PC-3 (cell line): ENCODE data around the gene CPD. TPM values are rescaled to one million over a fixed set of nuclear protein-coding genes. Genes with fewer than 3 reads are reported as not detected.

ENCODE experiments used
- ATAC-seq: fragments of 200-7000 bp; cut with Tn5 transposase; 2 replicates; pipeline ENCODE4 v1.9.1; 2020; ENCODE audit warnings: mild to moderate bottlenecking, moderate library complexity
- BruUV-seq: library from RNA; stranded (reverse); fragments of 400-500 nt; replicated peaks from 2 replicates; lab custom pipeline; 2021; lab: Mats Ljungman, UMichigan
- CTCF ChIA-PET: fragments of 300-600 bp; sonication (Branson Sonifier 250); formaldehyde crosslinking; loops from one replicate; lab custom pipeline; 2022; ENCODE audit warnings: antibody characterized with exemption; lab: Charles Lee
- POLR2A ChIA-PET: fragments of 300-600 bp; sonication (Branson Sonifier 250); formaldehyde crosslinking; loops from one replicate; lab custom pipeline; 2022; ENCODE audit warnings: antibody characterized with exemption; ENCODE audit not compliant: unreplicated experiment; lab: Charles Lee
- DNase-seq: peaks from one replicate; pipeline ENCODE4 v3.0.0-alpha.2; 2015
- H2AFZ ChIP-seq: fragments of 300-600 bp; sonication (generic); 2 replicates; pipeline ENCODE4 v1.6.0; 2016; ENCODE audit warnings: antibody characterized with exemption, low read length
- H3F3A ChIP-seq: fragments of 300-600 bp; sonication (generic); one replicate; pipeline ENCODE4 v1.6.0; 2017; ENCODE audit warnings: antibody characterized with exemption, low read length, control low read depth, mild to moderate bottlenecking; ENCODE audit not compliant: unreplicated experiment
- H3K27ac ChIP-seq: fragments of 300-600 bp; sonication (generic); 2 replicates; pipeline ENCODE4 v1.5.1; 2016; ENCODE audit warnings: mild to moderate bottlenecking, low read length
- H3K27me3 ChIP-seq: fragments of 300-600 bp; sonication (generic); 2 replicates; pipeline ENCODE4 v1.6.1; 2016; ENCODE audit warnings: low read length, mixed read lengths
- H3K36me3 ChIP-seq: fragments of 300-600 bp; sonication (generic); 2 replicates; pipeline ENCODE4 v1.6.1; 2016; ENCODE audit warnings: low read depth, mixed run types, low read length, mixed read lengths
- H3K4me1 ChIP-seq: fragments of 300-600 bp; sonication (generic); 2 replicates; pipeline ENCODE4 v1.5.1; 2016; ENCODE audit warnings: low read length; ENCODE audit not compliant: insufficient read depth
- H3K4me2 ChIP-seq: fragments of 300-600 bp; sonication (generic); 2 replicates; pipeline ENCODE4 v1.6.0; 2016; ENCODE audit warnings: low read length
- H3K4me3 ChIP-seq: fragments of 300-600 bp; sonication (generic); 2 replicates; pipeline ENCODE4 v1.5.1; 2016; ENCODE audit warnings: mild to moderate bottlenecking, low read length, mixed read lengths
- H3K79me2 ChIP-seq: fragments of 300-600 bp; sonication (generic); 2 replicates; pipeline ENCODE4 v1.6.1; 2017; ENCODE audit warnings: low read length, mixed read lengths
- H3K9ac ChIP-seq: fragments of 300-600 bp; sonication (generic); 2 replicates; pipeline ENCODE4 v1.6.0; 2016; ENCODE audit warnings: mild to moderate bottlenecking, low read length
- H3K9me2 ChIP-seq: fragments of 300-600 bp; sonication (generic); replicated peaks from 2 replicates; pipeline ENCODE4 v1.6.1; 2016; ENCODE audit warnings: mixed run types, low read length, mixed read lengths
- H3K9me3 ChIP-seq: fragments of 300-600 bp; sonication (generic); 2 replicates; pipeline ENCODE4 v1.6.1; 2016; ENCODE audit warnings: low read length, mixed read lengths
- H4K20me1 ChIP-seq: fragments of 300-600 bp; sonication (generic); 2 replicates; pipeline ENCODE4 v1.6.1; 2016; ENCODE audit warnings: low read length, mixed read lengths
- EZH2 ChIP-seq: fragments of 300-600 bp; sonication (generic); IDR thresholded peaks from one replicate; pipeline ENCODE4 v1.6.1; 2017; ENCODE audit warnings: antibody characterized with exemption, mild to moderate bottlenecking, low read length; ENCODE audit not compliant: unreplicated experiment
- EZH2phosphoT487 ChIP-seq: fragments of 300-600 bp; sonication (generic); IDR thresholded peaks from 2 replicates; pipeline ENCODE4 v1.6.1; 2018; ENCODE audit warnings: mild to moderate bottlenecking, antibody characterized with exemption, low read length, borderline replicate concordance
- intact Hi-C: fragments of 100-400 bp; cut with micrococcal nuclease; formaldehyde crosslinking; loops from 2 replicates; pipeline ENCODE4 v1.9.0; 2023
- total RNA-seq: library from RNA; depleted of rRNA; stranded (reverse); fragments of >200 nt; gene quantifications from 2 replicates; pipeline ENCODE4 v1.2.3, GENCODE V29; 2014
- TF ChIP-seq, protein P1 (sequence below): fragments of 300-600 bp; sonication (generic); conservative IDR thresholded peaks from 2 replicates; pipeline ENCODE4 v1.5.1; 2017; ENCODE audit warnings: antibody characterized with exemption, low read depth, mild to moderate bottlenecking, low read length

The CPD gene
- total RNA-seq, 1 experiment from 2014 or later, result 30.9 TPM

DNA sequence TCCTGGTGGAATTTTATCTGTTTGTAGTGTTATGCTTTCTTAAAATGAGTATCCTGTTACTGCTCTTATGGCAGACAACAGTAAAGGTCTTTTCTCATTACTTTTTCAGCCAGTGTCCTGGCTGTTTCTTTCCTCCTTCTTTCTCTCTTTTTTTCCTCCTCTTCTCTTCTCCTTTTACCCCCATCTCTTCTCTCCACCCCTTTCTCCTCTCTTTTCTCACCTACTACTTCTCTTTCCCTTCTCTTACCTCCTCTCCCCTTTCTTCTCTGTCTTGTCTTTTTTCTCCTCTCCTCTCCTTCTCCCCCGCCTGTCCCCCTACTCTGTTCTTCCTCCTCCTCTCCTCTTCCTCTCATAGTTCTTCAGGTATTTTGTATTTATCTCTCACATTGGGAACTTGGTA, 48.9 kb downstream of the CPD start:
- no peak for ATAC-seq
- intact Hi-C loops, result no loop called here
- POLR2A ChIA-PET, result no interaction called here
- H2AFZ ChIP-seq, result no peak overlapping the region
- no peaks in the 10 kb centered on the region for H3K9me3 ChIP-seq
- H3K9ac ChIP-seq, result no peak overlapping the region
- H3K27ac ChIP-seq, result no peak overlapping the region
- H3F3A ChIP-seq, result no peaks in the 10 kb centered on the region
- no peak overlapping the region for H3K4me3 ChIP-seq
- no peaks in the 10 kb centered on the region for H3K4me1 ChIP-seq
- H3K36me3 ChIP-seq, result peaks cover 4% of the 10 kb centered on the region; the same call in 1 of the 2 replicates
- TF ChIP-seq, protein P1, sequence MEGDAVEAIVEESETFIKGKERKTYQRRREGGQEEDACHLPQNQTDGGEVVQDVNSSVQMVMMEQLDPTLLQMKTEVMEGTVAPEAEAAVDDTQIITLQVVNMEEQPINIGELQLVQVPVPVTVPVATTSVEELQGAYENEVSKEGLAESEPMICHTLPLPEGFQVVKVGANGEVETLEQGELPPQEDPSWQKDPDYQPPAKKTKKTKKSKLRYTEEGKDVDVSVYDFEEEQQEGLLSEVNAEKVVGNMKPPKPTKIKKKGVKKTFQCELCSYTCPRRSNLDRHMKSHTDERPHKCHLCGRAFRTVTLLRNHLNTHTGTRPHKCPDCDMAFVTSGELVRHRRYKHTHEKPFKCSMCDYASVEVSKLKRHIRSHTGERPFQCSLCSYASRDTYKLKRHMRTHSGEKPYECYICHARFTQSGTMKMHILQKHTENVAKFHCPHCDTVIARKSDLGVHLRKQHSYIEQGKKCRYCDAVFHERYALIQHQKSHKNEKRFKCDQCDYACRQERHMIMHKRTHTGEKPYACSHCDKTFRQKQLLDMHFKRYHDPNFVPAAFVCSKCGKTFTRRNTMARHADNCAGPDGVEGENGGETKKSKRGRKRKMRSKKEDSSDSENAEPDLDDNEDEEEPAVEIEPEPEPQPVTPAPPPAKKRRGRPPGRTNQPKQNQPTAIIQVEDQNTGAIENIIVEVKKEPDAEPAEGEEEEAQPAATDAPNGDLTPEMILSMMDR, result no peak
- TF ChIP-seq EZH2phosphoT487 (no peak), EZH2 (no peak)
- no peaks in the 10 kb centered on the region for H3K9me2 ChIP-seq
- CTCF ChIA-PET, result no interaction called here
- no peaks in the 10 kb centered on the region for H4K20me1 ChIP-seq
- H3K79me2 ChIP-seq, result no peaks in the 10 kb centered on the region
- BruUV-seq, result no TSS peak
- no peaks in the 10 kb centered on the region for H3K27me3 ChIP-seq
- no peak overlapping the region for H3K4me2 ChIP-seq
- no peak for DNase-seq

DNA sequence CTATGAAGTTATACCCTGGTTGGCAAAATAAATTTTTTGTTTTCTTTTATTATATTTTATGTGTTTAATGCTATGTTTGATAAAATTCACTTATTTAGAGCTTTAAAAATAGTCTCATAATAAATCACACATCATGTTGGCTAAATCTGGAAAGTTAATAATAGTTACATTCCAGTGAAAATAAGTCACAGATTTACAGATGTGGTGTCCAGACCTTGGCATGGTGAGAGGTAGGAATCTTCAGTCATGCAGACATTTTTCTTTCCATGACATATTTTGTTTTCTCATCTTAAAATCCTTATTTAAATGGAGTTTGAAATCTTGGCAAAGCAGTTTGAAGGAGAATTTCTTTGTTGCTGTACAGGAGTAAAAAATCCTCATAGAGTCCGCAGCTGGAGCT, 50.4 kb downstream of the CPD start:
- peaks cover 8% of the 10 kb centered on the region; the same call in 1 of the 2 replicates for H3K4me1 ChIP-seq
- H3K4me3 ChIP-seq, result no peak overlapping the region
- BruUV-seq, result no TSS peak
- no peak overlapping the region for H3K9ac ChIP-seq
- no peak for ATAC-seq
- intact Hi-C loops, result no loop called here
- no peak overlapping the region for H3K27ac ChIP-seq
- no peak overlapping the region for H2AFZ ChIP-seq
- no peaks in the 10 kb centered on the region for H3K9me2 ChIP-seq
- no peaks in the 10 kb centered on the region for H3K79me2 ChIP-seq
- ChIA-PET CTCF (no interaction called here), POLR2A (no interaction called here)
- no peaks in the 10 kb centered on the region for H3K9me3 ChIP-seq
- TF ChIP-seq EZH2 (no peak), EZH2phosphoT487 (no peak)
- TF ChIP-seq, protein P1, result no peak
- peaks cover 6% of the 10 kb centered on the region; the same call in 1 of the 2 replicates for H3K36me3 ChIP-seq
- H3F3A ChIP-seq, result no peaks in the 10 kb centered on the region
- DNase-seq, result no peak
- H4K20me1 ChIP-seq, result no peaks in the 10 kb centered on the region
- no peaks in the 10 kb centered on the region for H3K27me3 ChIP-seq
- H3K4me2 ChIP-seq, result no peak overlapping the region

DNA sequence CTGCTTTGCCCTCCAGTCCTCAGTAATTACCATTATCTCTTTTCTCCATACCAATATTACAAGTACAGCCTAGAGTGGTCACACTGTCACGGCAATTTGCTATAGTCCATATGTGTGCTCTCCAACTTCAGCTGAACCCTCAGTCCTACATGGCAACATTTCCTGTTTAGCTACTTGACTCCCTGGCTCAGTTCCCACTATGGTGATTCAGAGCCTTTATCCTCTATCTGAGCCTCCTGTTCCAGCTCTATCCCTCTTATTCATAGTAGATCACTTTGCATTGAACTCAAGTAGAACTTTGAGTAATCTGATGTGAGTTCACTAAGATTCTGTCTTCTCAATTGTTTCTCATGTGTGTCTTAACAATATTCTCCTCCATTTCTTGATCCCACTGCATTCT, 54.8 kb downstream of the CPD start:
- Histone ChIP-seq H3K27me3 (no peaks in the 10 kb centered on the region), H3K9me3 (no peaks in the 10 kb centered on the region), H3K4me3 (no peak overlapping the region), H2AFZ (no peak overlapping the region), H3K9ac (no peak overlapping the region), H3K36me3 (peaks cover 11% of the 10 kb centered on the region; the same call in 1 of the 2 replicates), H4K20me1 (no peaks in the 10 kb centered on the region), H3F3A (no peaks in the 10 kb centered on the region), H3K9me2 (no peaks in the 10 kb centered on the region), H3K27ac (no peak overlapping the region), H3K4me2 (no peak overlapping the region), H3K4me1 (peaks cover 8% of the 10 kb centered on the region; the same call in 1 of the 2 replicates), H3K79me2 (no peaks in the 10 kb centered on the region)
- ChIA-PET CTCF (no interaction called here), POLR2A (no interaction called here)
- ATAC-seq, result peak; percentile 60
- no TSS peak for BruUV-seq
- peak; percentile 78 for DNase-seq
- TF ChIP-seq EZH2phosphoT487, result no peak
- TF ChIP-seq EZH2, result no peak
- TF ChIP-seq, protein P1, result no peak
- intact Hi-C loops, result no loop called here
